Body of pancreas (tissue), 4 donors: ENCODE measurements around the gene PPP6R3.
"Not testable (repeated sequence)": the region's sequence is repeated elsewhere in the genome, so short reads cannot be mapped to it uniquely, and the experiment has no call there.

Experiments used
- POLR2A ChIP-seq, 3 donors: fragments of 450-650 bp; IDR thresholded peaks; one replicate each; pipeline ENCODE4 v1.6.1; 2016; ENCODE audit warnings: antibody characterized with exemption in 3 of 3, mild to moderate bottlenecking in 2 of 3
- TF ChIP-seq, protein P1 (sequence below), 7 experiments: fragments of 450-650 bp in 4 of 7; fragments of 200-600 bp in 3 of 7; sonication (generic) in 3 of 7; IDR thresholded peaks; one replicate each; pipeline ENCODE4 v1.5.1; 2016 to 2019; ENCODE audit warnings: antibody characterized with exemption in 7 of 7

GRCh38 chr11:68625069-68625468 lies 164.5 kb downstream of the PPP6R3 start:
- TF ChIP-seq, protein P1, sequence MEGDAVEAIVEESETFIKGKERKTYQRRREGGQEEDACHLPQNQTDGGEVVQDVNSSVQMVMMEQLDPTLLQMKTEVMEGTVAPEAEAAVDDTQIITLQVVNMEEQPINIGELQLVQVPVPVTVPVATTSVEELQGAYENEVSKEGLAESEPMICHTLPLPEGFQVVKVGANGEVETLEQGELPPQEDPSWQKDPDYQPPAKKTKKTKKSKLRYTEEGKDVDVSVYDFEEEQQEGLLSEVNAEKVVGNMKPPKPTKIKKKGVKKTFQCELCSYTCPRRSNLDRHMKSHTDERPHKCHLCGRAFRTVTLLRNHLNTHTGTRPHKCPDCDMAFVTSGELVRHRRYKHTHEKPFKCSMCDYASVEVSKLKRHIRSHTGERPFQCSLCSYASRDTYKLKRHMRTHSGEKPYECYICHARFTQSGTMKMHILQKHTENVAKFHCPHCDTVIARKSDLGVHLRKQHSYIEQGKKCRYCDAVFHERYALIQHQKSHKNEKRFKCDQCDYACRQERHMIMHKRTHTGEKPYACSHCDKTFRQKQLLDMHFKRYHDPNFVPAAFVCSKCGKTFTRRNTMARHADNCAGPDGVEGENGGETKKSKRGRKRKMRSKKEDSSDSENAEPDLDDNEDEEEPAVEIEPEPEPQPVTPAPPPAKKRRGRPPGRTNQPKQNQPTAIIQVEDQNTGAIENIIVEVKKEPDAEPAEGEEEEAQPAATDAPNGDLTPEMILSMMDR (IDR thresholded peaks at IDR 0.05) = not testable (repeated sequence)
- not testable (repeated sequence) for TF ChIP-seq POLR2A (IDR thresholded peaks at IDR 0.05)
